ENCODE results near the gene TLE4.

TLE4 gene

DNA sequence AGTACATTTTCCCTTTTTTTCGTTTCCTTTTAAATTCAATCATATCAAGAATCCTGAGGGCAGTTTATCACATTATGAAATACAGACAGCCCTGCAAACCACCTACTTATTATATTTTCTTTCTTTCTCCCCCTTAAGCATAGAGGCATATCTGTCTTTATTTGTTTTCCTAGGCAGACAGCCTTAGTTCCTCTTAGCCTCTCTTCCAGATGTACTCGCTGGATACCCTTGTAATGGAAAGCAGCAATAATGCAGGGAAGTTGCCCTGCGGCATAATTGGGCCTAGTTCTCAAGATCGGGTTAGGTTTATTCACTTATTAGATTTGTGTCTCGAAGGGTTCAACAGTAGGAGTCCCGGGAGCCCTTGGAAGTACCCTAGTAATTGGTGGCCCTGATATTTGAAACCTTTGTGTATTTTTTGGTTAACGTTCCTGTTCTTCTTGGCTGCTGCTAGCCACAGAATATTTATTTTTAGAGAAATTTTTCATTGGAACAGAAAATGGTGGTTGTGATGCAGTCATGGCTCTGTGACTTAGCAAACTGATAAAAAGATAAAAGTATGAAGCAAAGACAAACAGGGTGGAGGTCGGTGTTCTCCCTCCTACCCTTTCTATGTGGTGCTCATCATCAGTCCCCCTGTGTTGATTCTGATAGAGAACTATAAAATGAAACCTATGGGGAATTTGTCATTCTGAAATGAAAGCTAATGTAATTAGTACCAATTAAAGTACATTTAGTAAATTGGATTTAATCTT is 6.4 kb downstream of the TLE4 start:
- TF ChIP-seq, protein P1, sequence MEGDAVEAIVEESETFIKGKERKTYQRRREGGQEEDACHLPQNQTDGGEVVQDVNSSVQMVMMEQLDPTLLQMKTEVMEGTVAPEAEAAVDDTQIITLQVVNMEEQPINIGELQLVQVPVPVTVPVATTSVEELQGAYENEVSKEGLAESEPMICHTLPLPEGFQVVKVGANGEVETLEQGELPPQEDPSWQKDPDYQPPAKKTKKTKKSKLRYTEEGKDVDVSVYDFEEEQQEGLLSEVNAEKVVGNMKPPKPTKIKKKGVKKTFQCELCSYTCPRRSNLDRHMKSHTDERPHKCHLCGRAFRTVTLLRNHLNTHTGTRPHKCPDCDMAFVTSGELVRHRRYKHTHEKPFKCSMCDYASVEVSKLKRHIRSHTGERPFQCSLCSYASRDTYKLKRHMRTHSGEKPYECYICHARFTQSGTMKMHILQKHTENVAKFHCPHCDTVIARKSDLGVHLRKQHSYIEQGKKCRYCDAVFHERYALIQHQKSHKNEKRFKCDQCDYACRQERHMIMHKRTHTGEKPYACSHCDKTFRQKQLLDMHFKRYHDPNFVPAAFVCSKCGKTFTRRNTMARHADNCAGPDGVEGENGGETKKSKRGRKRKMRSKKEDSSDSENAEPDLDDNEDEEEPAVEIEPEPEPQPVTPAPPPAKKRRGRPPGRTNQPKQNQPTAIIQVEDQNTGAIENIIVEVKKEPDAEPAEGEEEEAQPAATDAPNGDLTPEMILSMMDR (conservative IDR thresholded peaks at IDR 0.05; ENCODE audit: low read depth, low read length) = no peak
- DNase-seq (ENCODE audit: low read depth) = no peak
- H3K4me3 ChIP-seq (ENCODE audit: low read length) = no peak overlapping the region

DNA sequence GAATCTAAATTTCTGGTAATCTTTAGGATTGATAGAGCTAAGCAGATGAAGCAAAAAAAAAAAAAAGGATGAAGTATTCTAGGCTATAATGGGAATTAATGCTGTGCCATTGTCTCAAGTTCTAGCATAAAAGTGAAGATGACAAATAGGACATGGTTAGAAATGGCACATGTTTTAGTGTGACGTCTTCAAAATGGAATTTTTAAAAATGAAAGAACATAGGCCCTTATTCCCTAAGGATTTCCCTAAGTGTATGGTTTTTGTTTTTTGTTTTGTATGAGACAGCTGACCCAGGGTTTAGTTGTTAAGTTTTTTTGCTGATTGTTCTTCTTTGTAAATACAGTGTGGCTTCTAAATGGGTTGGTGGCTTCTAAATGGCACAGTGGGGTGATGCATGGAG is 7.1 kb downstream of the TLE4 start:
- no peak overlapping the region for H3K4me3 ChIP-seq (ENCODE audit: low read length)
- TF ChIP-seq, protein P1 (conservative IDR thresholded peaks at IDR 0.05; ENCODE audit: low read depth, low read length) = no peak
- no peak for DNase-seq (ENCODE audit: low read depth)

DNA sequence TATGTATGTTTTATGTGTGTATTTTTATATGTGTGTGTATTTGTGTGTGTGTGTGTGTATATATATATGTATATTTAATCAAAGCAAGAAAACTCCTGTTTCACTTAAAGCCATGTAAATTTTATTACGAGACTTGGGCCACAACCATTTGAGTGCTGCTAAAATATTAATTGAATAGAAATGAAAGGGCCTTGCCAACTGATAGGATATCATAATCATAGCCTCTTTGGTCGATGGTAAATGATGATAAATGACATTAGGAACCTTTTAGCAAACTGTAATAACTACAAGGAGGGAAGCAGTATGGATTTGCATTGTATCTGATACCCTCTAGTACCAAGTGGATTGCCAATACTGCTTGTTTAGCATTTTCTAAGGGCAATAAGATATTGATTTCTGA is 7.9 kb downstream of the TLE4 start:
- TF ChIP-seq, protein P1 (conservative IDR thresholded peaks at IDR 0.05; ENCODE audit: low read depth, low read length) = no peak
- H3K4me3 ChIP-seq (ENCODE audit: low read length) = no peak overlapping the region
- no peak for DNase-seq (ENCODE audit: low read depth)

DNA sequence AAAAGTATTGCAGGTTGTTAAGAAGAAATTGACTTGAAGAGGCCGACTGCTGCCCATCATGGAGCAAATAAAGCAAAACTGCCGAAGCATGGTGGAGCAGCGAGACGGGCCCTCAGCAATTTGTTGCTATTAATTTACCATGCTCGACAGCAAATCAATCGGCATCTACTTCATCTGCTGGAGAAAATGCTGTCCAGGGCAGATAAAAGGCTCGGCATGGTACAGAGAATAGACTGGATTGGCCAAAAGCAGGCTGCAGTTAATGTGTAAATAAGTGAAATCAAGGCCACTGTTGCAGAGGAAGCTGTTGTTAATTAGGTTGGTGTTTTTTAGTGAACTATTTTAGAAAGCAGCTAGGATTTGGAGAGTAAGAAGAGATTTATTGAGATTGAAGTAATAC is 8.3 kb downstream of the TLE4 start:
- TF ChIP-seq, protein P1 (conservative IDR thresholded peaks at IDR 0.05; ENCODE audit: low read depth, low read length) = no peak
- DNase-seq (ENCODE audit: low read depth) = no peak
- no peak overlapping the region for H3K4me3 ChIP-seq (ENCODE audit: low read length)

DNA sequence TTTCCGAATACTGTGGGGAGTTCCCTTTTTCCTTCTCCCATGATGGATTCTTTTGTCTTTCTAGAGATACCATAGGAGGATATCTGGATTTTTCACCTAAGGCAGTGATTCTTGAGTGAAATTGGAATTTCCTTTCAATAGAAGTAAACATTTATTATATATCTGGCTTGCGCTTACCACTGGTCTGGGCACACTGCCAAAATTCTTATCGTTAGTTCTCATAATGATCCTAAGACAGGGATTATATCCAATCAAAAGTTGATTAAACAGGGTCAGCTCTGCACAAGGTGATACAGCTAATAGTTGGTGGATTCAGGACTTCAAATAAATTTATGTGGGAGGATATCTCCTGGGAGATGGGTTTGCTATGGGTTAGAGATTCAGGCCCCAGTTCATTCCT is 9.6 kb downstream of the TLE4 start:
- H3K4me3 ChIP-seq (ENCODE audit: low read length) = no peak overlapping the region
- TF ChIP-seq, protein P1 (conservative IDR thresholded peaks at IDR 0.05; ENCODE audit: low read depth, low read length) = no peak
- DNase-seq (ENCODE audit: low read depth) = peak; percentile 83

DNA sequence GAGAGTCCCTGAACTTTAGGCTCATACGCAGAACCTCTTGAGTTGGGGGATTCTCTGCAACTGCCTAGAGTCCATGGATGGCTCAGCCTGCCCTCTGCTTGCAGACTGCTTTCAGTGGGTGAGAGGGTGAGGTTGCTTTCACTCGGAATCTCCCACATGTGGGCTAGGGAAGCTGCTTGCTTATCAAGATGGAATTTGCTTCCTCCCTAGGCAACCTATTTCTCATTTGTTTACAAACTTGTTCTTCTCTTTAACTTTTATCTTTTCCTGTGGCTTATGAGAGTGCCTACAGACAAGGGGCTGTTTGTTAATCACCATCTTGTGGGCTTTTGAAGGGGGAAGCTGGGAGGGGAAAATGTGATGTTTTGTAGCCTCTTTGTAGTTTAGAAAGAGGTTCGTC is 10.0 kb downstream of the TLE4 start:
- TF ChIP-seq, protein P1 (conservative IDR thresholded peaks at IDR 0.05; ENCODE audit: low read depth, low read length) = peak; percentile 0
- peak; percentile 48 for DNase-seq (ENCODE audit: low read depth)
- no peak overlapping the region for H3K4me3 ChIP-seq (ENCODE audit: low read length)

DNA sequence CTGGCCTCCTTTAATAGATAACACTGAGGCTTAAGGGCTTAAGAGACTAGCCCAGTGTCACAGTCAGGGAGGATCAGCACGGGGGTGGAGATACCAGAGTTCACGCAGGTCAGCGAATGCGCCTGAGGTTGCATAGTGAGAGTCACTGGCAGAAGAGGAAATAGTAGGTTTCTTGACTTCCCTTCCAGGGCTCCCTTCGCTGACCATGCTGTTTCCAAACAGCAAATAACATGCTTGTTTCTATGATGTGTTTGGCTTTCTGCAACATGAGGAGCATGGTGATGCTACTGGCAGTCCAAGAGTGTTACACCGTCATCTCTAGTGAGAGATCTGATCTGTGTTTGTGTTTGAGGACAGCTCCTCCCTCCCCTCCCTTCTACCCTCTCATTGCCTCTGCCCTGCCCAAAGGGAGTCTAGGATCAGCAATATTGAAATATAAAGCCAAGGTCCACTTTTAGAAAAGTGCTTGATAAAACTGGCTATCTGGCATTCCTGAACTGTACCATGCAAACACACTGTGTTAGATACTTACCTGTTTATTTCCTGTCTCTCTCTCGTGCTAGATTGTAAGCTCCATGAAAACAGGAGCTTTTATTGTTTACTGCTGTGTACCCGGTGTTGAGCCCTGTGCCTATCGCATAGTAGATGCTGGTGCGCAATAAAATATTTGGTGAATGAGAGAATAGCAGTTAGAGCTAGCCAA is 12.3 kb downstream of the TLE4 start:
- no peak for DNase-seq (ENCODE audit: low read depth)
- H3K4me3 ChIP-seq (ENCODE audit: low read length) = no peak overlapping the region
- TF ChIP-seq, protein P1 (conservative IDR thresholded peaks at IDR 0.05; ENCODE audit: low read depth, low read length) = no peak

Measured in retinal pigment epithelial cell (primary cell).